Mucosa of rectum (tissue), 2 donors: ENCODE data around the gene KDM3B.
A peak's percentile ranks its signal among the peaks of the same experiment; 100 is the strongest.

ENCODE experiments used
- H3K27ac ChIP-seq, 2 donors: one replicate each; pipeline ENCODE4 v1.7.0; 2013; ENCODE audit warnings: inconsistent platforms in 2 of 2, low read depth in 2 of 2, low read length in 2 of 2
- H3K27me3 ChIP-seq, 2 donors: one replicate each; pipeline ENCODE4 v1.7.0; 2013; ENCODE audit warnings: low read length in 2 of 2; ENCODE audit not compliant: control insufficient read depth in 2 of 2, insufficient read depth in 2 of 2
- H3K36me3 ChIP-seq, 2 donors: one replicate each; pipeline ENCODE4 v1.7.0; 2013; ENCODE audit warnings: low read length in 2 of 2; ENCODE audit not compliant: control insufficient read depth in 2 of 2, insufficient read depth in 2 of 2
- H3K4me1 ChIP-seq, 2 donors: one replicate each; pipeline ENCODE4 v1.7.0; 2013; ENCODE audit warnings: low read length in 2 of 2, mild to moderate bottlenecking in 1 of 2; ENCODE audit not compliant: control insufficient read depth in 2 of 2, insufficient read depth in 2 of 2
- H3K4me3 ChIP-seq, 2 donors: one replicate each; pipeline ENCODE4 v1.7.0; 2013; ENCODE audit warnings: low read length in 2 of 2
- H3K9ac ChIP-seq, 2 donors: one replicate each; pipeline ENCODE4 v1.7.0; 2013; ENCODE audit warnings: low read length in 2 of 2, low read depth in 1 of 2, mild to moderate bottlenecking in 1 of 2
- H3K9me3 ChIP-seq, 2 donors: one replicate each; pipeline ENCODE4 v1.7.0; 2013; ENCODE audit warnings: low read length in 2 of 2; ENCODE audit not compliant: control insufficient read depth in 2 of 2
- donor health status: healthy.
- donor health status: Normal muscosa, but diverticular disease.

KDM3B gene

GRCh38 chr5:138458384-138458783 is 105.9 kb downstream of the KDM3B start:
- Histone ChIP-seq H3K4me3 (no peak overlapping the region), H3K27me3 (no peaks in the 10 kb centered on the region), H3K4me1 (peaks cover 6 to 14% of the 10 kb centered on the region in 2 donors), H3K27ac (peak overlapping the region in 1 of 2 donors; percentile 32), H3K36me3 (no peaks in the 10 kb centered on the region), H3K9me3 (no peaks in the 10 kb centered on the region), H3K9ac (no peak overlapping the region)

- Histone ChIP-seq H3K4me3 (no peak overlapping the region), H3K4me1 (peaks cover 10 to 16% of the 10 kb centered on the region in 2 donors), H3K27me3 (no peaks in the 10 kb centered on the region), H3K9me3 (no peaks in the 10 kb centered on the region), H3K27ac (peak overlapping the region in 1 of 2 donors; percentile 32), H3K9ac (no peak overlapping the region), H3K36me3 (no peaks in the 10 kb centered on the region)
Observed at GRCh38 chr5:138458856-138459255, 106.4 kb downstream of the KDM3B start.

GRCh38 chr5:138459311-138459933 is 106.9 kb downstream of the KDM3B start:
- Histone ChIP-seq H3K9ac (no peak overlapping the region), H3K36me3 (no peaks in the 10 kb centered on the region), H3K4me3 (no peak overlapping the region), H3K27ac (peak overlapping the region in 1 of 2 donors; percentile 50), H3K27me3 (no peaks in the 10 kb centered on the region), H3K9me3 (no peaks in the 10 kb centered on the region), H3K4me1 (peaks cover 10 to 20% of the 10 kb centered on the region in 2 donors)

- H3K4me3 ChIP-seq, result no peak overlapping the region
- no peak overlapping the region for H3K9ac ChIP-seq
- peak overlapping the region in 1 of 2 donors; percentile 50 for H3K27ac ChIP-seq
Observed at GRCh38 chr5:138460032-138460693, 107.7 kb downstream of the KDM3B start.

DNA sequence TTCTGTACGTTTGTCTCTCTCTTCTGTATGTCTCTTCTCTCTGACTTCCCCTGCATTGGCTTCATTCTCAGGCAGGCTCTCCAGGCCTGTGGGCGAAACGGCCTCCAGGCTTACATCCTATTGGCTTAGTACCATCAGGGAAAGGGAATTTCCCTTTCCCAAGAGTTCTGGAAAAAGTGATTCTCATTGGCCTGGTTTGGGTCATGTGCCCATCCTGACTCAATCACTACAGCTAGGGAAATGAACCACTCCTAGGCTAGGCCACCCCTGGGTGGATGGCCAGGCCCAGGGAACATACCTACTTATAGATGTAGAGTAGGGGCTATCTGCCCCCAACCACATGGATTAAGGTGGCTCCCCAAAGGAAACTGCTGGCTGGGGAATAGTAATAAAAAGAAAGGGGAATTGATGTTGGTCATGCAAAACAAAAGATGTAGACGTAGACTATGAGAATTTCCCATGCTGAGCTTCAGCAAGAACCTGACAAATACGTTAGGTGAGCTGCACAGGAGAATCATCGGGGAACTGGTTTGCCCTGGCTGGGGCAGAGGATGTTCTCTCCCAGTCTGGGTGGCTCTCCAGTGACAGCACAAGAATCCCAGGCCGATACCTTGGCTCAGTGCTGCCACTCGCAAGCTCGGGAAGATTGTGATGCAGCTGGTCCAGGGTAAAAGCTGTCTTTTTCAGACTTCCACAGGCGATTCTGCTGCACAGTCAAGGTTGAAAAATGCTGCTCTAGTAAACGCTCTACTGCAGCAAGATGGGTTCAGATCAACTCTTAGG is 109.0 kb downstream of the KDM3B start:
- Histone ChIP-seq H3K4me1 (peaks cover 19 to 30% of the 10 kb centered on the region in 2 donors), H3K9me3 (no peaks in the 10 kb centered on the region), H3K27ac (no peak overlapping the region), H3K27me3 (no peaks in the 10 kb centered on the region), H3K36me3 (no peaks in the 10 kb centered on the region), H3K4me3 (no peak overlapping the region), H3K9ac (no peak overlapping the region)

More at GRCh38 chr5:138460032-138460693, 107.7 kb downstream of the KDM3B start:
- H3K4me1 ChIP-seq, result peaks cover 10 to 20% of the 10 kb centered on the region in 2 donors
- H3K9me3 ChIP-seq, result no peaks in the 10 kb centered on the region
- H3K27me3 ChIP-seq, result no peaks in the 10 kb centered on the region
- H3K36me3 ChIP-seq, result no peaks in the 10 kb centered on the region

- Histone ChIP-seq H3K4me3 (peak overlapping the region; percentile 76 to 90), H3K9me3 (no peaks in the 10 kb centered on the region), H3K4me1 (peaks cover 30 to 33% of the 10 kb centered on the region in 2 donors)
Observed at GRCh38 chr5:138463419-138464007, 111.0 kb downstream of the KDM3B start.

GRCh38 chr5:138464008-138464387 is 111.5 kb downstream of the KDM3B start:
- Histone ChIP-seq H3K27ac (peak overlapping the region; percentile 95 to 100), H3K4me1 (peaks cover 28 to 30% of the 10 kb centered on the region in 2 donors), H3K36me3 (peaks cover 3 to 4% of the 10 kb centered on the region in 2 donors), H3K4me3 (peak overlapping the region; percentile 76 to 90), H3K9ac (peak overlapping the region; percentile 87 to 95), H3K27me3 (no peaks in the 10 kb centered on the region), H3K9me3 (no peaks in the 10 kb centered on the region)

More at GRCh38 chr5:138463419-138464007, 111.0 kb downstream of the KDM3B start:
- Histone ChIP-seq H3K9ac (peak overlapping the region; percentile 87 to 95), H3K27me3 (no peaks in the 10 kb centered on the region), H3K27ac (peak overlapping the region; percentile 95 to 100), H3K36me3 (peaks cover 3 to 4% of the 10 kb centered on the region in 2 donors)

DNA sequence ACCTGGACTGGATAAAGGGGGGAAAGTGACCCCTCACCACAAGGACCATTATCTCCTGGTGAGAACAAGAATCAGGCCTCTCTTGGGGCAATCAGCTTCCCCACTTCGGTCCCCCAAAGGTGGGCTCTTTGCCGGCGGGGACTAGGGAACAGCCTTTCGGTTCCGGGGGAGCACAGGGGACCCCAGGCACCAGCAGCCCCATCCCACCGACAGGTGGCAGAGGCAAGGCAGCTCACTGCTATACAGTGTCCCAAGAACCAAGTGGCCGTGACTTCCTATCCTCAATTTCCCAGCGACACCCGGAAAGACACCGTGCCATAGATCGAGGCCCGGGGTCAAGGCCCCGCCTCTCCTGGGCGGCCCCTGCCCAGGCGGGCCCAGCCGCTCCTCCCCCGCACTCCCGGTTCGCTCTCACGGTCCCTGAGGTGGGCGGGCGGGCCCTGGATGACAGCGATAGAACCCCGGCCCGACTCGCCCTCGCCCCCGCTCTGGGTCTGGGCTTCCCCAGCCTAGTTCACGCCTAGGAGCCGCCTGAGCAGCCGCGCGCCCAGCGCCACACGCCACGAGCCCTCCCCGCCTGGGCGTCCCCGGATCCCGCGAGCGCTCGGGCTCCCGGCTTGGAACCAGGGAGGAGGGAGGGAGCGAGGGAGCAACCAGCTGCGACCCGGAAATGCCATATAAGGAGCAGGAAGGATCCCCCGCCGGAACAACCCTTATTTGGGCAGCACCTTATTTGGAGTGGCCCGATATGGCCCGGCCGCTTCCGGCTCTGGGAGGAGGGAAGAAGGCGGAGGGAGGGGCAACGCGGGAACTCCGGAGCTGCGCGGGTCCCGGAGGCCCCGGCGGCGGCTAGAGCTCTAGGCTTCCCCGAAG is 112.1 kb downstream of the KDM3B start:
- Histone ChIP-seq H3K36me3 (peaks cover 3 to 4% of the 10 kb centered on the region in 2 donors), H3K4me3 (peak overlapping the region; percentile 76 to 90), H3K27ac (peak overlapping the region; percentile 95 to 100), H3K9me3 (no peaks in the 10 kb centered on the region), H3K4me1 (peaks cover 23 to 27% of the 10 kb centered on the region in 2 donors), H3K27me3 (no peaks in the 10 kb centered on the region), H3K9ac (peak overlapping the region; percentile 87 to 93)
